GM12878 (cell line): ENCODE measurements around the gene WWTR1. TPM values are rescaled to one million over a fixed set of nuclear protein-coding genes. Genes with fewer than 3 reads are reported as not detected.

Source experiments
- ATAC-seq: fragments of 200-7000 bp; cut with Tn5 transposase; 3 replicates; pipeline ENCODE4 v1.9.1; 2020; ENCODE audit warnings: mild to moderate bottlenecking, moderate library complexity
- BruUV-seq: library from RNA; stranded (reverse); fragments of 400-500 nt; replicated peaks from 2 replicates; lab custom pipeline; 2021; lab: Mats Ljungman, UMichigan
- CTCF ChIA-PET: fragments of 300-600 bp; sonication (Branson Sonifier 250); formaldehyde crosslinking; extraction: SDS; loops from one replicate; lab custom pipeline; 2021; ENCODE audit warnings: inconsistent platforms; lab: Yijun Ruan, JAX
- POLR2A ChIA-PET: fragments of 350-600 bp; formaldehyde crosslinking; extraction: SDS; loops from one replicate; lab custom pipeline; 2021; ENCODE audit warnings: inconsistent platforms; lab: Charles Lee
- RAD21 ChIA-PET: fragments of 300-600 bp; sonication (Branson Sonifier 250); formaldehyde crosslinking; loops from one replicate; lab custom pipeline; 2023; ENCODE audit warnings: antibody characterized with exemption; ENCODE audit not compliant: unreplicated experiment; lab: Charles Lee
- SMC1A ChIA-PET: fragments of 300-600 bp; sonication (Branson Sonifier 250); formaldehyde crosslinking; loops from one replicate; lab custom pipeline; 2023; ENCODE audit not compliant: unreplicated experiment, uncharacterized antibody; lab: Charles Lee
- DNase-seq: peaks from one replicate; pipeline ENCODE4 v3.0.0-alpha.2; 2011; ENCODE audit warnings: low read depth, low spot score
- FAIRE-seq: peaks from 3 replicates; lab custom pipeline; 2011; peaks lifted over from hg19 to GRCh38; lab: Jason Lieb, UNC
- H2AFZ ChIP-seq: 2 replicates; pipeline ENCODE4 v1.6.0; 2011; ENCODE audit warnings: low read depth, low read length, control low read depth; ENCODE audit not compliant: control insufficient read depth
- H3K27ac ChIP-seq: 2 replicates; pipeline ENCODE4 v1.5.1; 2011; ENCODE audit warnings: control low read depth; ENCODE audit not compliant: control insufficient read depth, insufficient read depth
- H3K27me3 ChIP-seq, 2 experiments: replicated peaks in 1 of 2; 2 replicates each; pipeline versions ENCODE4 v1.6.0 to v1.6.1; 2011; ENCODE audit warnings: low read length in 1 of 2; ENCODE audit not compliant: control insufficient read depth in 2 of 2, insufficient read depth in 2 of 2
- H3K36me3 ChIP-seq, 2 experiments: 2 replicates each; pipeline ENCODE4 v1.5.1; 2011; ENCODE audit warnings: low read length in 1 of 2; ENCODE audit not compliant: control insufficient read depth in 2 of 2, insufficient read depth in 2 of 2
- H3K4me1 ChIP-seq: 2 replicates; pipeline ENCODE4 v1.6.1; 2011; ENCODE audit warnings: mild to moderate bottlenecking, low read length, moderate library complexity, mixed read lengths; ENCODE audit not compliant: control insufficient read depth, insufficient read depth
- H3K4me2 ChIP-seq: 2 replicates; pipeline ENCODE4 v1.6.0; 2011; ENCODE audit warnings: control low read depth; ENCODE audit not compliant: control insufficient read depth, insufficient read depth
- H3K4me3 ChIP-seq: fragments of 200-600 bp; sonication (generic); 2 replicates; pipeline ENCODE4 v1.5.1; 2016
- H3K79me2 ChIP-seq: 2 replicates; pipeline ENCODE4 v1.6.0; 2011; ENCODE audit warnings: low read length; ENCODE audit not compliant: control insufficient read depth, insufficient read depth
- H3K9ac ChIP-seq: 2 replicates; pipeline ENCODE4 v1.8.0; 2011; ENCODE audit warnings: low read length, control low read depth, mixed read lengths; ENCODE audit not compliant: control insufficient read depth, insufficient read depth
- H3K9me3 ChIP-seq: replicated peaks from 3 replicates; pipeline ENCODE4 v1.5.1; 2011; ENCODE audit warnings: mild to moderate bottlenecking, low read length; ENCODE audit not compliant: control insufficient read depth, insufficient read depth
- H4K20me1 ChIP-seq: 2 replicates; pipeline ENCODE4 v1.6.0; 2011; ENCODE audit not compliant: control insufficient read depth, insufficient read depth
- HCFC1 ChIP-seq: fragments of 150-350 bp; IDR thresholded peaks from 2 replicates; pipeline ENCODE4 v1.6.1; 2014; ENCODE audit warnings: low read length
- HDAC6 ChIP-seq: fragments of 200-600 bp; sonication (generic); IDR thresholded peaks from one replicate; pipeline ENCODE4 v1.8.0; 2017; ENCODE audit warnings: antibody characterized with exemption; ENCODE audit not compliant: unreplicated experiment
- JUNB ChIP-seq: IDR thresholded peaks from 2 replicates; pipeline ENCODE4 v1.6.1; 2016; ENCODE audit warnings: antibody characterized with exemption, mild to moderate bottlenecking
- POU2F2 ChIP-seq: IDR thresholded peaks from 3 replicates; pipeline ENCODE4 v1.6.1; 2011; ENCODE audit warnings: low read depth, mild to moderate bottlenecking, low read length, borderline replicate concordance
- ZNF24 ChIP-seq: fragments of 450-650 bp; IDR thresholded peaks from 2 replicates; pipeline ENCODE4 v1.6.1; 2017; ENCODE audit warnings: antibody characterized with exemption, mild to moderate bottlenecking
- ZNF592 ChIP-seq: fragments of 450-650 bp; IDR thresholded peaks from 2 replicates; pipeline ENCODE4 v1.6.1; 2017; ENCODE audit warnings: mild to moderate bottlenecking, moderate library complexity
- WGBS: methylation state at CpG from one replicate; pipeline ENCODE4 v1.1.6; 2016; ENCODE audit warnings: low lambda C conversion rate; ENCODE audit not compliant: insufficient replicate concordance, insufficient coverage; ENCODE audit errors: missing lambda C conversion rate; 5-methylcytosine and 5-hydroxymethylcytosine counted together
- in situ Hi-C: fragments of 300-500 bp; cut with MboI; formaldehyde crosslinking; loops from 9 replicates; pipeline ENCODE4 v1.14.3; 2018; ENCODE audit warnings: mixed read lengths
- intact Hi-C: fragments of 100-400 bp; cut with micrococcal nuclease; formaldehyde crosslinking; loops from one replicate; pipeline ENCODE4 v1.14.2; 2022; ENCODE audit not compliant: unreplicated experiment
- polyA plus RNA-seq, 11 experiments: library from polyadenylated mRNA; depleted of rRNA in 4 of 11; unstranded in 6 of 11; stranded (reverse) in 5 of 11; fragments of >200 nt; fragmentation: Nextera tagmentation in 4 of 11; fragmentation: Illumina TruSeq in 1 of 11; extraction: Ambion mirVana in 4 of 11; extraction: Trizol in 1 of 11; gene quantifications; 1 replicate in 1 of 11; 2 replicates in 10 of 11; pipeline versions ENCODE4 v1.2.1 to v1.2.3, GENCODE V29; 2011 to 2016; ENCODE audit warnings: inconsistent platforms in 2 of 11, missing spikeins in 2 of 11, low read depth in 1 of 11
- total RNA-seq, 4 experiments: library from RNA; depleted of rRNA in 3 of 4; stranded (reverse); fragments of >200 nt in 3 of 4; fragmentation: Illumina TruSeq in 1 of 4; extraction: Trizol in 1 of 4; gene quantifications; 2 replicates each; pipeline versions ENCODE4 v1.2.1 to v1.2.3, GENCODE V29; 2013 to 2021

WWTR1 gene
- total and polyA plus RNA-seq, 10 of the 15 experiments (the other 5 are each of a cell fraction or from before 2014, with no cell fraction given): 2.5 to 18.5 (median 5.8) TPM

- Histone ChIP-seq H3K27ac (no peak overlapping the region), H3K4me3 (peak overlapping the region; percentile 4), H3K9ac (no peak overlapping the region), H3K9me3 (no peaks in the 10 kb centered on the region), H3K4me1 (no peaks in the 10 kb centered on the region; the same call in 1 of the 2 replicates), H3K79me2 (no peaks in the 10 kb centered on the region), H2AFZ (peak overlapping the region; percentile 59), H3K4me2 (peak overlapping the region; percentile 78), H4K20me1 (no peaks in the 10 kb centered on the region), H3K36me3 (no peaks in the 10 kb centered on the region), H3K27me3 (no peaks in the 10 kb centered on the region)
- SMC1A ChIA-PET: interaction anchor here (0.7 to 4.6 kb wide), 14 partner anchors 12 to 143 kb away, joined by 3 to 39 read pairs (median 4); partner anchors contain the start of gene WWTR1
- intact Hi-C loops: no loop called here
- no TSS peak for BruUV-seq
- in situ Hi-C loops: no loop called here
- CTCF ChIA-PET: interaction anchor here (0.6 to 4.9 kb wide), 9 partner anchors 10 to 140 kb away, joined by 3 to 29 read pairs (median 5); partner anchors contain the start of gene WWTR1
- DNase-seq: no peak
- ATAC-seq: peak; percentile 72
- RAD21 ChIA-PET: interaction anchor here (0.7 to 2.6 kb wide), 8 partner anchors 11 to 102 kb away, joined by 3 to 36 read pairs (median 4); partner anchors contain the start of gene WWTR1
- TF ChIP-seq JUNB (0 out of 2 replicates have a peak, but pooled peaks have one; percentile 15), POU2F2 (peak; percentile 83; the same call in 1 of the 3 replicates), HDAC6 (no peak), ZNF24 (peak; percentile 54; the same call in 1 of the 2 replicates), HCFC1 (no peak), ZNF592 (no peak)
- 4% methylated on average over 10 of the region's 10 CpGs for WGBS
- peak; percentile 49 for FAIRE-seq
- POLR2A ChIA-PET: interaction anchor here (0.6 to 2.7 kb wide), 4 partner anchors 10 to 80 kb away, joined by 3 to 13 read pairs (median 3); no protein-coding TSS in a partner anchor
Observed at GRCh38 chr3:149670742-149671492, 13.1 kb upstream of the WWTR1 start.
